ENCODE measurements around the gene STAT4. TPM values are rescaled to one million over a fixed set of nuclear protein-coding genes. Genes with fewer than 3 reads are reported as not detected.
A peak's percentile ranks its signal among the peaks of the same experiment; 100 is the strongest.

The STAT4 gene
- polyA plus RNA-seq, 1 experiment, result 1.5 TPM

- Histone ChIP-seq H3K36me3 (ENCODE audit: control insufficient read depth, insufficient read depth, low read length) (no peaks in the 10 kb centered on the region), H3K27me3 (ENCODE audit: control insufficient read depth, insufficient read depth, low read length) (no peaks in the 10 kb centered on the region), H3K4me3 (ENCODE audit: low read depth, low read length) (no peak overlapping the region)
- no peak for DNase-seq (ENCODE audit: low read depth)
- TF ChIP-seq, protein P1, sequence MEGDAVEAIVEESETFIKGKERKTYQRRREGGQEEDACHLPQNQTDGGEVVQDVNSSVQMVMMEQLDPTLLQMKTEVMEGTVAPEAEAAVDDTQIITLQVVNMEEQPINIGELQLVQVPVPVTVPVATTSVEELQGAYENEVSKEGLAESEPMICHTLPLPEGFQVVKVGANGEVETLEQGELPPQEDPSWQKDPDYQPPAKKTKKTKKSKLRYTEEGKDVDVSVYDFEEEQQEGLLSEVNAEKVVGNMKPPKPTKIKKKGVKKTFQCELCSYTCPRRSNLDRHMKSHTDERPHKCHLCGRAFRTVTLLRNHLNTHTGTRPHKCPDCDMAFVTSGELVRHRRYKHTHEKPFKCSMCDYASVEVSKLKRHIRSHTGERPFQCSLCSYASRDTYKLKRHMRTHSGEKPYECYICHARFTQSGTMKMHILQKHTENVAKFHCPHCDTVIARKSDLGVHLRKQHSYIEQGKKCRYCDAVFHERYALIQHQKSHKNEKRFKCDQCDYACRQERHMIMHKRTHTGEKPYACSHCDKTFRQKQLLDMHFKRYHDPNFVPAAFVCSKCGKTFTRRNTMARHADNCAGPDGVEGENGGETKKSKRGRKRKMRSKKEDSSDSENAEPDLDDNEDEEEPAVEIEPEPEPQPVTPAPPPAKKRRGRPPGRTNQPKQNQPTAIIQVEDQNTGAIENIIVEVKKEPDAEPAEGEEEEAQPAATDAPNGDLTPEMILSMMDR (IDR thresholded peaks at IDR 0.05; ENCODE audit: insufficient read depth, low read depth, low read length), result no peak
- POLR2A ChIA-PET, result interaction anchor here (0.6 to 1.6 kb wide), 2 partner anchors 116 to 252 kb away, joined by 4 read pairs; no protein-coding TSS in a partner anchor
- CTCF ChIA-PET, result interaction anchor here (0.8 to 5.5 kb wide), 24 partner anchors 11 to 386 kb away, joined by 3 to 87 read pairs (median 4); partner anchors contain the start of gene MYO1B
Measured at GRCh38 chr2:191166111-191166755, 15.4 kb upstream of the STAT4 start.

- Histone ChIP-seq H3K27me3 (ENCODE audit: control insufficient read depth, insufficient read depth, low read length) (no peaks in the 10 kb centered on the region), H3K4me3 (ENCODE audit: low read depth, low read length) (no peak overlapping the region), H3K36me3 (ENCODE audit: control insufficient read depth, insufficient read depth, low read length) (no peaks in the 10 kb centered on the region)
- ChIA-PET POLR2A (interaction anchor here (0.5 to 1.6 kb wide), 2 partner anchors 89 to 115 kb away, joined by 3 to 4 read pairs; no protein-coding TSS in a partner anchor), CTCF (interaction anchor here (0.7 to 5.5 kb wide), 28 partner anchors 9 to 374 kb away, joined by 3 to 87 read pairs (median 4); partner anchors contain the start of gene STAT4)
- TF ChIP-seq, protein P1 (IDR thresholded peaks at IDR 0.05; ENCODE audit: insufficient read depth, low read depth, low read length), result peak; percentile 69
- peak; percentile 20 for DNase-seq (ENCODE audit: low read depth)
Measured at GRCh38 chr2:191165176-191165643, 14.4 kb upstream of the STAT4 start.

DNA sequence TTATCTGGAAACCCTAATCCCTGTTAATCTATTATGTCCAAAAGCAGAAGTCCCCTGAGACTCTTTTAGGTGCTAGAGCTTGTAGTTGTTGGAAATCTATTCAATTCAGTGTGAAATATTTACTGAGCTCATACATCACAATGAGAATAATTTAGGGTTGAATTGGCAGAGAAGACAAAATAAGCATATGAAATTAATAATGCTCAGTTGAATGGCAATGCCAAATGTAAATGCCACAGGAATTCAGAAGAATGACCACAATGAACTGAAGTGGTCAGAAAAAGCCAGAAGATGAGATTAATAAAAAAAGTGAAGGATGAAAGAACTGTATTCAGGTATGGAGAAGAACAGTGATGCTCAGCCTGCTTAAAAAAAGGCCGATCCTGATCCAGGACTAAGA is 8.0 kb upstream of the STAT4 start:
- ChIA-PET CTCF (interaction anchor here (0.8 to 4.6 kb wide), 5 partner anchors 44 to 363 kb away, joined by 3 to 45 read pairs (median 4); no protein-coding TSS in a partner anchor), POLR2A (no interaction called here)
- TF ChIP-seq, protein P1 (IDR thresholded peaks at IDR 0.05; ENCODE audit: insufficient read depth, low read depth, low read length), result no peak
- Histone ChIP-seq H3K27me3 (ENCODE audit: control insufficient read depth, insufficient read depth, low read length) (no peaks in the 10 kb centered on the region), H3K36me3 (ENCODE audit: control insufficient read depth, insufficient read depth, low read length) (no peaks in the 10 kb centered on the region), H3K4me3 (ENCODE audit: low read depth, low read length) (no peak overlapping the region)
- DNase-seq (ENCODE audit: low read depth), result no peak

DNA sequence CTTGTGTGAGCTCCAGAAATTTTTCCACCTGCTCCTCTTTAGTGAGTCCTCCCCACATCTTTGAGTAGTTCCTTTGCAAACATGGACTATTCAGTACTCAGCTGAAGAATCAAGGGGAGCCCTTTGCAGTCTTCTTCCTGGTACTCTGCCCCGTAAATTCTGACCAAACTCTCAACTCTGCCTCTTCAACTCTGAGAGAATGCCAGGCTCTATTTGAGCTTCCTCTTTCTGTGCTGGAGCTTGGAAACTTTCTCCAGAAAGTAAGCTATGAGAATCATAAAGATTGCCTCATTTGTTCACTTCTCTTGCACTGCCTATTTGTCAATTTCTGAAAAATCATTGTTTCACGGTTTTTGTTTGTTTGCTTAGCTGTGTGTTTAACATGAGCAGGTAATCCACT is 7.4 kb upstream of the STAT4 start:
- Histone ChIP-seq H3K36me3 (ENCODE audit: control insufficient read depth, insufficient read depth, low read length) (no peaks in the 10 kb centered on the region), H3K27me3 (ENCODE audit: control insufficient read depth, insufficient read depth, low read length) (no peaks in the 10 kb centered on the region), H3K4me3 (ENCODE audit: low read depth, low read length) (no peak overlapping the region)
- DNase-seq (ENCODE audit: low read depth), result no peak
- ChIA-PET CTCF (interaction anchor here (0.8 to 4.6 kb wide), 4 partner anchors 43 to 364 kb away, joined by 3 to 45 read pairs (median 6); no protein-coding TSS in a partner anchor), POLR2A (no interaction called here)
- TF ChIP-seq, protein P1 (IDR thresholded peaks at IDR 0.05; ENCODE audit: insufficient read depth, low read depth, low read length), result no peak

DNA sequence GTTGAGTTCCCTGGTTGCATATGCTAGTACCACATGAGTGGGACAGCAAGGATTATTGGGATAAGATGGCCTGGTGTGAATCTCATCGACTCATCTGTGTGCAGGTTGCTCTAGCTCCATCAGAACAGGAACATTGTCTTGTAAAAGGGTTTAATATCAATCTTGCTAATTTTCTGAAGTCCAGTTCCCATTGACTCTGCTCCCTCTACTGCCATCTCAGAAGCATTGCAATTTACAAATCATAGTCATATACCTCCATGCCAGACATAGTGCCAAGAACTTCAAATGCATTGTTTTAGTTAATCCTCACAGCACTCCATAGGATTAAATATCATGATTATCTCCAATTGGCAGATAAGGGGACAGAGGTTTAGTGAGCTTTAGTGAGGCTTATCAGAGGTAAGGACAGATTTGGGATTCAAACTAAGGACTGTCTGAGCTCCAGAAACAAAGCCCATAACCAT is 4.8 kb upstream of the STAT4 start:
- no peak overlapping the region for H3K4me3 ChIP-seq (ENCODE audit: low read depth, low read length)
- TF ChIP-seq, protein P1 (IDR thresholded peaks at IDR 0.05; ENCODE audit: insufficient read depth, low read depth, low read length), result peak; percentile 77
- H3K27me3 ChIP-seq (ENCODE audit: control insufficient read depth, insufficient read depth, low read length), result no peaks in the 10 kb centered on the region
- CTCF ChIA-PET, result interaction anchor here (0.6 to 4.1 kb wide), 46 partner anchors 10 to 1066 kb away, joined by 3 to 160 read pairs (median 4); partner anchors contain the start of gene STAT1
- no peaks in the 10 kb centered on the region for H3K36me3 ChIP-seq (ENCODE audit: control insufficient read depth, insufficient read depth, low read length)
- POLR2A ChIA-PET, result interaction anchor here (1.3 kb wide), 1 partner anchor 103 kb away, joined by 5 read pairs; no protein-coding TSS in a partner anchor
- DNase-seq (ENCODE audit: low read depth), result no peak

Data from BJ (cell line).